Measurements from ENCODE around the gene MTMR10.

The MTMR10 gene

DNA sequence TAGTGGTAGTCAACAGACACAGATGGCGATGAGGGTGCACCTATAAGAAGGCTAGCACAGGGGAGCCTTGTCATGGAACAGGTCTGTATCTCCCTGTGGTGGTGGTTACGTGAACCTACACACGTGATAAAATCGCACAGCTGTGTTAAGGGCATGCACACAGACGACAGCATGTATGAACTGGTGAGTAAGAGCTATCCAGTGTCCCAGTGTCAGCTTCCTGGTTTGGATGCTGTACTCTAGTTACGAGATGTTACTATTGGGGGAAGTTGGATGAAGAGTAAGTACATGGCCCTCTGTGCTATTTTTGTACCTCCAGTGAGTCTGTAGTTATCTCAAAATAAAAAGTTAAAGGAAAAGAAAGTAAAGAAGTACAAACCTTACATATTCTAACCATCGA lies 38.2 kb downstream of the MTMR10 start:
- Mint-ChIP-seq H3K9me3 (peaks cover 2% of the 10 kb centered on the region), H3K27me3 (ENCODE audit: low read depth) (no peaks in the 10 kb centered on the region), H3K4me3 (no peak overlapping the region), H3K36me3 (ENCODE audit: low read depth) (peaks cover 90% of the 10 kb centered on the region), H3K27ac (no peak overlapping the region), H3K4me1 (no peaks in the 10 kb centered on the region)
- no peak for TF ChIP-seq CTCF (IDR thresholded peaks at IDR 0.05; ENCODE audit: unreplicated experiment in 3 of 3)

GRCh38 chr15:30943654-30944335 lies 47.6 kb downstream of the MTMR10 start:
- H3K27ac Mint-ChIP-seq = no peak overlapping the region
- no peaks in the 10 kb centered on the region for H3K4me1 Mint-ChIP-seq
- no peak for TF ChIP-seq CTCF (IDR thresholded peaks at IDR 0.05; ENCODE audit: unreplicated experiment in 3 of 3)
- H3K27me3 Mint-ChIP-seq (ENCODE audit: low read depth) = no peaks in the 10 kb centered on the region
- H3K4me3 Mint-ChIP-seq = no peak overlapping the region
- peaks cover 3% of the 10 kb centered on the region for H3K9me3 Mint-ChIP-seq
- peaks cover 80% of the 10 kb centered on the region for H3K36me3 Mint-ChIP-seq (ENCODE audit: low read depth)

DNA sequence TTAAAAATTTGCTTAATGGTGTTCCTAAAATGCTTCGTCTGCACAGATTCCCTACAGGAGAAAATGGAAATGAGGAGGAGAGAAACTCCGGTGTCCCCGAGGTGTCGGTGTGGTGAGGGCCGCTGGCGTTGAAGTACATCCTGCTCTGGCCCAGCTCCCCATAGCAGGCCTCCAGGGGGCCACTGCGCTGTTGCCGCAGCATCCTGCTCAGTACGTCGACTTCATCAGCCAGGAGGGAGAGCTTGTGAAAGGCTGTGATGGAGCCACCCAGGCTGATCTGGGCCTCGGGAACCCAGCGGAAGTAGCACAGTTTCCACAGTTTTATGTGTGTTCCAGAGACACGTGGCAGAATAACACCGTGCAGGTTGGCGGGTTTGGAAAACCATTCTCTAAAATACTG lies 49.9 kb downstream of the MTMR10 start:
- no peak for TF ChIP-seq CTCF (IDR thresholded peaks at IDR 0.05; ENCODE audit: unreplicated experiment in 3 of 3)
- Mint-ChIP-seq H3K36me3 (ENCODE audit: low read depth) (peaks cover 80% of the 10 kb centered on the region), H3K4me3 (no peak overlapping the region), H3K27me3 (ENCODE audit: low read depth) (no peaks in the 10 kb centered on the region), H3K9me3 (no peaks in the 10 kb centered on the region), H3K27ac (no peak overlapping the region), H3K4me1 (no peaks in the 10 kb centered on the region)

DNA sequence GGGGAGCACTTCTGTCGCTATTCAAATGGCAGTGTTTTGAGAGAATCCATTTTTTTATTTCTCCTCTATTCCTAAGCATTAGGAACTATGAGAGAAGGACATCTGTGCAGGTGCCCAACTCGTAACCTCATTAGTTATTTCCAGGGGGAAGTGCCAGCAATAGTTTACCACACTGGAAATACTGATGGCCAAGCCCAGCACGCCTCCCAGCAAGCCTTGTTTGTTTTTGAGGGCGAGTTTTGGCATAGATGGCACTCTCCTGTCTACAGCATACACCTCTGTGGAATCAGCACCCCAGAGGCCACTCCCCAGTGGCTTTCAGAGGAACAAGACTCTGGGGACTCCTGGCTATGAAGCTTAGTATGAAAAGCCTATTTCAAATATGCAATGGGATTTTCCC lies 51.1 kb downstream of the MTMR10 start:
- H3K27me3 Mint-ChIP-seq (ENCODE audit: low read depth) = no peaks in the 10 kb centered on the region
- no peaks in the 10 kb centered on the region for H3K9me3 Mint-ChIP-seq
- no peak for TF ChIP-seq CTCF (IDR thresholded peaks at IDR 0.05; ENCODE audit: unreplicated experiment in 3 of 3)
- peaks cover 77% of the 10 kb centered on the region for H3K36me3 Mint-ChIP-seq (ENCODE audit: low read depth)
- H3K4me1 Mint-ChIP-seq = no peaks in the 10 kb centered on the region
- H3K4me3 Mint-ChIP-seq = no peak overlapping the region
- no peak overlapping the region for H3K27ac Mint-ChIP-seq

GRCh38 chr15:30939161-30939560 lies 52.3 kb downstream of the MTMR10 start:
- H3K27me3 Mint-ChIP-seq (ENCODE audit: low read depth) = no peaks in the 10 kb centered on the region
- H3K4me1 Mint-ChIP-seq = no peaks in the 10 kb centered on the region
- no peak overlapping the region for H3K27ac Mint-ChIP-seq
- no peaks in the 10 kb centered on the region for H3K9me3 Mint-ChIP-seq
- peaks cover 75% of the 10 kb centered on the region for H3K36me3 Mint-ChIP-seq (ENCODE audit: low read depth)
- no peak for TF ChIP-seq CTCF (IDR thresholded peaks at IDR 0.05; ENCODE audit: unreplicated experiment in 3 of 3)
- H3K4me3 Mint-ChIP-seq = no peak overlapping the region

GRCh38 chr15:30933293-30933692 lies 58.1 kb downstream of the MTMR10 start:
- Mint-ChIP-seq H3K4me1 (no peaks in the 10 kb centered on the region), H3K4me3 (no peak overlapping the region), H3K9me3 (no peaks in the 10 kb centered on the region), H3K36me3 (ENCODE audit: low read depth) (peaks cover 71% of the 10 kb centered on the region), H3K27me3 (ENCODE audit: low read depth) (no peaks in the 10 kb centered on the region), H3K27ac (no peak overlapping the region)
- no peak for TF ChIP-seq CTCF (IDR thresholded peaks at IDR 0.05; ENCODE audit: unreplicated experiment in 3 of 3)
